Nucleus accumbens (tissue), 56 donors: ENCODE results near the gene FAM110C.
A peak's percentile ranks its signal among the peaks of the same experiment; 100 is the strongest.
"Not testable (repeated sequence)": the region's sequence is repeated elsewhere in the genome, so short reads cannot be mapped to it uniquely, and the experiment has no call there.

ENCODE experiments used
- DNase-seq, 56 donors: peaks; one replicate each; lab custom pipeline; 2025; lab: John Stamatoyannopoulos, UW

FAM110C gene

DNA sequence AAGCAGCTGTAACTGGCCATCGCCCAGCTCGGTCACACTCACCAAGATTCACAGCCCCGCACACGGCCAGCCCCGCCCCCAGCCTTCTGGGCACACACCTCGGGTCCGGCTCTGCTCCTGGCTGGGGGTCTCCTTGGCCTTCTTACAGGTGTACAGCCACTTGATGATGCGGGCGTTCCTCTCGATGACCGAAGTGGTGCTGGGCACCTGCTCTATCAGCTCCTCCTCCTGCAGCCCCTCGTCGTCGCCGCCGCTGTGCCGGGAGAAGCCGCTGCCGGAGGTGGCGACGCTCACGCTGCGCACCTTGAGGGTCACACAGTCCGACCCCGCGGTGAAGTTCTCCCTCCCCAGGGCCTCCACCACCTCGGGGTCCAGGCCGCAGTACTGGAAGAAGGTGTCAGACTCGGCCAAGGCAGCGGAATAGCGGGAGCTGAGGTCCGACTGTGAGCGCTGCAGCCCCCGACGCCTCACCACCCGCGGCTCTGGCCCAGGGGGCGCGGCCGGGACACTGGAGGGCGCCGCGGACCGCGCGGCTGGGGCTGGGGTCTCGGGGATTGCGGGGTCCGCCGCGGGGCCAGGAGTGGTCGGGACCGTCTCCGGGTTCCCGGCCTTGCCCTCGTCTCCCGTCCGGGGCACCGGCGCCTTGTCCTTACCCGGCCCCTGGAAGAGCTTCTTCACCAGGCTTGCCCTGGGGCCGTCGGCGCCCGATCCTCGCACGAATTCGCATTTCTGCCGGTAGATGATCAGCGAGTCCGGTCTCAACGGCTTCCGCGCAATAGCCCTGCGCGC is 769 bp downstream of the FAM110C start:
- DNase-seq, result no peak

DNA sequence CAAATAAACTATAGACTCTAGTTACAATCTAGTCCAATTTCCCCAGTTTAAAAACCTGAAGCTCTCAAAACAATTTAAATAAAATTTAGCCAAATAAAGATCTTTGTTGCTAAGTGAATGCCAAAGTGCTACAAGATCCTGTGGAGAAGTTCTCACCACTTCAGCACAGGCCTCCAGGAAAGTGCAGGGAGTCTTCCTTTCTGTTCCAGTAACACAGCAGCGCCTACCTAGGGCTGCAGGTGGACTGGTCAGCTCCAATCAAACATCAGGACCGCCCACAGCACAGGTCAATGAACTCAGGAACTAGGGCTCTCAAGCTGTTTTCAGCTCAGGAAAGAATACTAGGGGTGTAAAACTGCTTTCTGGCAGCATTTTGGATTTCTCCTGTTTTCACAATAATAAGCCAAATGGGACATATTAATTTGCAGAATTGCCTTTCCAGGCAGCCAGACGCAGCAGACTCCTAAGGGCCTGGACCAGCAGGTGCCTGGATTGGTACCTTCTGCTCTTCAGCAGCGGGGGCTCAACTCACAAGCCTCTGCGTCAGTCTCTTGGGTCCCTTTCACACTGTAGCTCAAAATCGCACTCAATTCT is 1.5 kb downstream of the FAM110C start:
- no peak for DNase-seq

- no peak for DNase-seq
Measured at GRCh38 chr2:42788-43187, 3.5 kb downstream of the FAM110C start.

DNA sequence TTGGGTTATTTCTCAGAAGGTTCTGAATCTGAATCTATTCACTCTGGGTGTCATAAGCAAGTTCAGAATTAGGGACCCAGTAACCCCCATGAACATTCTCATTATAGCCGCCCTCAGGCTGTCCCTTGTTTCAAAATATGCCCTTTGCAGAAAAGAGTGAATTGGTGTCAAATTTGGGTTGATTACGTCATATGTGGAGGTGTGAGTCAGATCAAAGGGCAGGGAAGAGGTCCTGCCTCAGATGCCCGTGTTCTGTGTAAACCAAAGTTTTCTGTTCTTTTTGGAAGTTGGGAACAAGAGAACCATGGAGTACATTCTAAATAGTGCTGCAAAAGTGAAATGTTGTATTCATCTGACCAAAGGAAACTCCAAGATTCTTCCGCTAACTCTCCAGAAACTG is 5.8 kb downstream of the FAM110C start:
- no peak for DNase-seq

DNA sequence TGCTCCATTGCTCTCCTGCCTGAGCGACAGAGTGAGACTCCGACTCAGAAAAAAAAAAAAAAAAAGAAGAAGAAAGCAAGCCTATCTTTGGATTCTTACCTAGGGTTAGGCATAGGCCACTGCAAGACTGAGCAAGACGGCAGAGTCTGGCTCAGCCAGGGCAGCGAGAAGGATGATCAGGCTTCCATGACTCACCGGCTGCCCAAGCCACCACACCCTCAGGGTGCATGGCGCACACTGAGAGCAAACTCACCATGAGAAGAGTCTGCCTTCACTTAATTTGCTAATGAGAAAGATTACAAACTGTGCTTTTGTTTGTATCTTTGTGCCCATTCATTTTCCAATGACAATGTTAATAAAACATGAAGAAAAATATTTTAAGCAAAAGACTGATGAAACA is 8.2 kb downstream of the FAM110C start:
- no peak for DNase-seq

DNA sequence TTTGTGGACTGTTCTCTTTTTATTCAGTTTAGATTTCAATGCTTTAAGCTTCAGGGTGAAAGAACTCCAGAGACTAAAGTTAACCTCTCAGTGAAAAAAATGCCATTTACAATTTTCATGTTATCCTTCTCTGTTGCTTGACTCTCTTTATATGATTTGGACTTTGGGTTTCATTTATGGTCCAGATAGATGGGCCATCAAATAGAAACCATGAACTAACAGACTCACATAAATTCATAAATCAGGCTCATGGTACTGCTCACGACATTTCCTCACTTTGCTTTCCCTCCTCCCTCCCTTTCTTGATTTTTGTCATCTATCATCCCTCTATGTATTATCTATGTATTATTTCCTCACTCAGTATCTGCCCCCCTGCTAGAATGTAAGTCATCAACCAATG is 10.0 kb downstream of the FAM110C start:
- no peak for DNase-seq

DNA sequence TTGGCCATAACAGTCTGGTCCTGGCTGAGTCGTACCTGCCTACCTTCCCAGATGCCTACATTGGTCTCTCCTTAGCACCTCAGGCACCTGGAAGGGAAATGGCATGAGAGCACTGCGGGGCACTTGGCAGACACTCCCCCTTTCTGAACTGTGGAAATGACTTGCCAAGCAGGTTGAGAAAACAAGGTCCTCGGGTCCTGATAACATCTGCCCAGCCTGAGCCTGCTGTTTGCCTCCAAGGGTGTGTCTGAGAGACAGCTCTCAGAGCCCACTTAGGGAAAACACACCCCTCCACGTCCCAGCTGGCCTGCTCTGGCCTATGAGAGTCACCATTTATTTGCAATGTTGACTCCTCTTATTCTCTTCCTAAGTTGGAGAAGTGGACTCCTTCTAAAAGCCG is 10.5 kb downstream of the FAM110C start:
- DNase-seq, result no peak

GRCh38 chr2:33620-34019 is 12.7 kb downstream of the FAM110C start:
- DNase-seq, result no peak

DNA sequence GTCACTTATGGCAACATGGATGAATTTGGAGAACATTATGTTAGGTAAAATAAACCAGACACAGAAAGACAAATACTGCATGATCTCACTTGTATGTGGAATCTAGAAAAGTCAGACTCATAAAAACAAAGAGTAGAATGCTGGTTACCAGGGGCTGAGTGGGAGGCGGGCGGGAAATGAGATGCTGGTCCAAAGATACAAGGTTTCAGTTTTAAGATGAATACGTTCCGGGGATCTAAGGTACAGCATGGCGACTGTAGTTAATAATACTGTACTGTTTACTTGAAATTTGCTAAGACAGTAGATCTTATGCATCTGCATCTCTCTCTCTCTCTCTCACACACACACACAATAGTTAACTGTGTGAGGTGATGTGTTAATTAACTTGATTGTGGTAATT is 14.2 kb downstream of the FAM110C start:
- DNase-seq, result no peak

DNA sequence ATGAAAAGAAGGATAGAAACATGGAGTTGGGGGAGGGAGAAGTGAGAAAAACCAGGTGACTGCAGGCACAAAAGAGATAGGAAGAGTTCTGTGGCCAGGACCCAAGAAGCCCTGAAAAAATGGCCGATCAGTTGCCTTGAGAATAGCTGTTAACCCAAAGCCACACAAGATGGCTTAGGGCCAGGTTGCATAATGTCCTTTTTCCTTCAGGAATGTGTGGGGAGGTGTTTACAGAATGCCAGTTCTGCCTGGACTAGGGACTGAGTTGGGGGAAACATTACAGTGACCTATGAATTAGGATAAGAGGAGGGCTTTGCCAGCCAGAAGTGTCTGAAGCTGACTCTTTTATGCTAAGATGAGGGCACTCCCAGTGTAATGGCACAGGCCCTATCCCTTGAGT is 17.1 kb downstream of the FAM110C start:
- DNase-seq, result no peak

DNA sequence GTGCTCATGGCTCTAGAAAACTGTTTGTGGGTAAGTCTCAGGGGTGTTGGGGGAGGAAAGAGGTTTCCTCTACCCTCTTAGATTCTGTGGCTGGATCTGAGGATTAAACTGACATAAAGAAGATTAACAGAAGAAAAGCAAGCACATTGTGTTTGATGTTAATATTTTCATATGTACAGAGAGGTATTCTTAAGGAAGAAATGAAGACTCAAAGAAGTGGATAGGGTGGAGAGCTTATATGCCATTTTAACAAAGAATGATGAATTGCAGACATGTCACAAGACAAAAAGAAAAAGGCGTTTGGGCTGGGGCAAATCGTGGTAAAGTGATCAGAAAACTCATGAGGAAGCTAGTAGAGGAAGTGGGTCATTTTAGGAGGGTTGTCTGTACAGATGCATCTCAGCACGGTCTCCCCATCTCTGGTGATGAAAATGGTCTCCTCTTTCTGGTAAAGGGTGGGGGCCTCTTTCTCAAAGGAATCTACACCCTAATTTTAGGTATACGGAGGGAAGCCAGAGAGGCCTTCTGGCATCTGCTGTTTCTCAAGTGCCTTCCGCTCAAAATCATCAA is 17.8 kb downstream of the FAM110C start:
- no peak for DNase-seq

DNA sequence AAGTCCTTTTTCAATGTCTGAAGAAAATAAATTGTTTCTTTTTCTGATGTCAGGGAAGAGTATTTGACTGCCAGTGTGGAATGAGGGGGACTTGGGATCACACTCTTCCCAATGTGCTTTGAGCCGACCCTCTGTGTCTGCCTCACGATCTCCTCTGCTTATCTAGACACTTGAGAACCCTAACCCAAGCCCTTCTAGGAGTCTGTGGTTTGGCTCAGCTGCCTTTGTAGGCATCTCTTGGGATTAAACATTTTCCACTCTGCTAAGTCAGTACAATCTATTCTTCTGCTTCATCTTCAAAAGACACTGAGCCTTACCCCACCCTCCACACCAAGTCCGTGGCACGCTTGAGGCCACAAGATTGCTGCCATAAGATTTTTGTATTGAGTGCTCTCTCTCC is 19.4 kb downstream of the FAM110C start:
- no peak for DNase-seq

- no peak for DNase-seq
Measured at GRCh38 chr2:25543-25942, 20.8 kb downstream of the FAM110C start.

- DNase-seq, result not testable (repeated sequence)
Measured at GRCh38 chr2:24591-24990, 21.7 kb downstream of the FAM110C start.

DNA sequence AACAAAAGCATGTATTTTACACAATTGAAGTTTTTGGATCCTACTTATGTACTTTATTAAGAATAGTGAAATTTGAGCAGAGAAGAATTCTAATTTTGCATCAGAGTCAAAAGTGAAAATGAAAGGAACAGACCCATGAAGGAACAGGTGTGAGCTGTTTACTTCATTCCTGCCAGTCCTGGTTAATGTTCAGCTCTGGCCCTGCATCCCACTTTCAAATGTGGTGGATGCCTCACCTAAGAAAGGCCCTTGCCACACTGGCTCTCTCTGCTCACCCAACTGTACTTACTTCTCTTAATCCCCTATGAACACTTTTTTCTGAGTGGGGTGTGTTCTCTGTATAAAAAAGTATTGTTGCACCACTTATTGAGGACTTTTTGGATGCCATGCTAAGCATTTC is 22.2 kb downstream of the FAM110C start:
- DNase-seq, result no peak

DNA sequence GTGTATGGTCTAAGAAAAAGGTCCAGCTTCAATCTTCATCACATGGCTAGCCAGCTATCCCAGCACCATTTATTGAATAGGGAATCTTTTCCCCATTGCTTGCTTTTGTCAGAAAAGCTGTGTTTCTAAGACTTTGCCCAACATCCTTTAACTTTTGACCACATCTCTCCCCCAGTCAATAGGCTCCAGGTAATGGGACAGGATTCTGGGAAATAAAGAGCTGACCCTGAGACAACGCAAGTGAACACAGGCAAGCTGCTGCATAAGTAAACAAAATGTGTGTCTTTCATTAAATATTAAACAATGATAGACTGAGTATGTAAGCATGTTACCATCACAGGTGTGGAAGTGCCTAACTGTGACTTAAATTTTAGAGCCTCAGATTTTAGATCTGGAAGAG is 23.0 kb downstream of the FAM110C start:
- DNase-seq, result no peak

- not testable (repeated sequence) for DNase-seq
Measured at GRCh38 chr2:22244-22643, 24.1 kb downstream of the FAM110C start.

- DNase-seq, result not testable (repeated sequence)
Measured at GRCh38 chr2:20259-20658, 26.0 kb downstream of the FAM110C start.

DNA sequence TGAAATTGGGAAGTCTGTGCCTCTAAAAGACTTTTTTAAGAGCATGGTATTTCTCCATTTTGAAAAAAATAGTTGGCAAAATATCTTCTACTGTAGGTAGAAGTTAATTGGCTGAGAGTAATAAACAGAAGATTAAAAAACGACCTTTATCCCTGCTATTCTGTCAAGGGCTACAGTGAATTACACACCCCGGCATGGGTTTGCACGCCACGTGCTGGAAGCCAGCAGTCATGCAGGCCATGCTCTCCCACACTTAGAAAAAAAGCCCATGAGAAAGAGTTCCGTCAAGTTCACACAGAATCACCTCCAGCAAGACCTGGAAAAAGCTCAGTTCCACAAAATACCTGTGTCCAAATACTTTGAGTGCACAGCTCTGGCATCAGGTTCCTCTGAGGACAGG is 26.8 kb downstream of the FAM110C start:
- no peak for DNase-seq

GRCh38 chr2:18402-19271 is 27.7 kb downstream of the FAM110C start:
- peak in 1 of 56 donors; percentile 3 for DNase-seq

- DNase-seq, result not testable (repeated sequence)
Measured at GRCh38 chr2:15916-16315, 30.4 kb downstream of the FAM110C start.
